Duodenal mucosa (tissue), 2 donors: Measurements from ENCODE around the gene MOB2.
"Not testable (repeated sequence)": the region's sequence is repeated elsewhere in the genome, so short reads cannot be mapped to it uniquely, and the experiment has no call there.

Experiments used
- H3K27ac ChIP-seq: one replicate; pipeline ENCODE4 v1.7.0; 2013; ENCODE audit warnings: low read depth, low read length
- H3K27me3 ChIP-seq, 2 donors: one replicate each; pipeline ENCODE4 v1.7.0; 2013; ENCODE audit warnings: low read length in 2 of 2, control low read depth in 1 of 2; ENCODE audit not compliant: insufficient read depth in 2 of 2, control insufficient read depth in 1 of 2
- H3K36me3 ChIP-seq, 2 donors: one replicate each; pipeline ENCODE4 v1.7.0; 2013; ENCODE audit warnings: low read length in 2 of 2, control low read depth in 1 of 2; ENCODE audit not compliant: insufficient read depth in 2 of 2, control insufficient read depth in 1 of 2
- H3K4me1 ChIP-seq, 2 donors: one replicate each; pipeline ENCODE4 v1.7.0; 2013; ENCODE audit warnings: low read length in 2 of 2, control low read depth in 1 of 2; ENCODE audit not compliant: insufficient read depth in 2 of 2, control insufficient read depth in 1 of 2
- H3K4me3 ChIP-seq, 2 donors: one replicate each; pipeline ENCODE4 v1.7.0; 2013; ENCODE audit warnings: low read length in 2 of 2, low read depth in 1 of 2
- H3K9ac ChIP-seq, 2 donors: one replicate each; pipeline ENCODE4 v1.7.0; 2013; ENCODE audit warnings: low read length in 2 of 2, low read depth in 1 of 2
- H3K9me3 ChIP-seq, 2 donors: one replicate each; pipeline ENCODE4 v1.7.0; 2013; ENCODE audit warnings: low read length in 2 of 2, control low read depth in 1 of 2; ENCODE audit not compliant: control insufficient read depth in 1 of 2

MOB2 gene

GRCh38 chr11:1518301-1518700 lies 31.7 kb upstream of the MOB2 start:
- H3K27ac ChIP-seq, result no peak overlapping the region
- H3K27me3 ChIP-seq, result no peaks in the 10 kb centered on the region
- peaks cover 4 to 13% of the 10 kb centered on the region in 2 donors for H3K4me1 ChIP-seq
- H3K4me3 ChIP-seq, result no peak overlapping the region
- H3K36me3 ChIP-seq, result peaks cover 0 to 3% of the 10 kb centered on the region in 2 donors
- H3K9ac ChIP-seq, result no peak overlapping the region
- no peaks in the 10 kb centered on the region for H3K9me3 ChIP-seq

GRCh38 chr11:1517117-1518005 lies 30.8 kb upstream of the MOB2 start:
- no peak overlapping the region for H3K27ac ChIP-seq
- H3K9me3 ChIP-seq, result no peaks in the 10 kb centered on the region
- H3K9ac ChIP-seq, result no peak overlapping the region
- no peak overlapping the region for H3K4me3 ChIP-seq
- H3K27me3 ChIP-seq, result no peaks in the 10 kb centered on the region
- peaks cover 4 to 13% of the 10 kb centered on the region in 2 donors for H3K4me1 ChIP-seq
- H3K36me3 ChIP-seq, result peaks cover 0 to 3% of the 10 kb centered on the region in 2 donors

- Histone ChIP-seq H3K9ac (no peak overlapping the region), H3K4me3 (no peak overlapping the region), H3K9me3 (no peaks in the 10 kb centered on the region), H3K36me3 (peaks cover 0 to 3% of the 10 kb centered on the region in 2 donors), H3K27ac (no peak overlapping the region), H3K27me3 (no peaks in the 10 kb centered on the region), H3K4me1 (peaks cover 4 to 13% of the 10 kb centered on the region in 2 donors)
Observed at GRCh38 chr11:1516273-1517067, 29.9 kb upstream of the MOB2 start.

- Histone ChIP-seq H3K27me3 (no peaks in the 10 kb centered on the region), H3K36me3 (peaks cover 0 to 3% of the 10 kb centered on the region in 2 donors), H3K9me3 (no peaks in the 10 kb centered on the region), H3K27ac (no peak overlapping the region), H3K4me3 (no peak overlapping the region), H3K9ac (no peak overlapping the region), H3K4me1 (peaks cover 4 to 13% of the 10 kb centered on the region in 2 donors)
Observed at GRCh38 chr11:1515082-1516060, 28.8 kb upstream of the MOB2 start.

- Histone ChIP-seq H3K36me3 (peaks cover 0 to 2% of the 10 kb centered on the region in 2 donors), H3K4me1 (peaks cover 4 to 13% of the 10 kb centered on the region in 2 donors), H3K27me3 (no peaks in the 10 kb centered on the region), H3K9ac (no peak overlapping the region), H3K27ac (no peak overlapping the region), H3K9me3 (no peaks in the 10 kb centered on the region), H3K4me3 (no peak overlapping the region)
Observed at GRCh38 chr11:1514336-1515061, 27.9 kb upstream of the MOB2 start.

GRCh38 chr11:1513326-1514296 lies 27.0 kb upstream of the MOB2 start:
- Histone ChIP-seq H3K9ac (no peak overlapping the region), H3K9me3 (no peaks in the 10 kb centered on the region), H3K4me3 (no peak overlapping the region), H3K27ac (no peak overlapping the region), H3K4me1 (peaks cover 4 to 13% of the 10 kb centered on the region in 2 donors), H3K27me3 (no peaks in the 10 kb centered on the region), H3K36me3 (no peaks in the 10 kb centered on the region)

- not testable (repeated sequence) for H3K4me3 ChIP-seq, H3K27ac ChIP-seq, H3K27me3 ChIP-seq, H3K36me3 ChIP-seq, H3K9ac ChIP-seq, H3K9me3 ChIP-seq
- peaks cover 4 to 13% of the 10 kb centered on the region in 2 donors for H3K4me1 ChIP-seq
Observed at GRCh38 chr11:1512531-1513258, 26.1 kb upstream of the MOB2 start.

- Histone ChIP-seq H3K27me3 (no peaks in the 10 kb centered on the region), H3K4me3 (no peak overlapping the region), H3K4me1 (peaks cover 4 to 13% of the 10 kb centered on the region in 2 donors), H3K36me3 (no peaks in the 10 kb centered on the region), H3K9me3 (no peaks in the 10 kb centered on the region), H3K27ac (no peak overlapping the region), H3K9ac (no peak overlapping the region)
Observed at GRCh38 chr11:1511937-1512496, 25.4 kb upstream of the MOB2 start.
